Esophagus squamous epithelium (tissue), 5 donors: ENCODE results near the gene TNKS2. TPM values are rescaled to one million over a fixed set of nuclear protein-coding genes. Genes with fewer than 3 reads are reported as not detected.
A peak's percentile ranks its signal among the peaks of the same experiment; 100 is the strongest.

Source experiments
- DNase-seq: peaks from one replicate; lab custom pipeline; 2025; lab: John Stamatoyannopoulos, UW
- H3K27ac ChIP-seq, 4 donors: fragments of 200-600 bp; sonication (generic); one replicate each; pipeline ENCODE4 v1.5.1; 2016 to 2019; ENCODE audit warnings: mild to moderate bottlenecking in 1 of 4
- H3K27me3 ChIP-seq, 4 donors: fragments of 200-600 bp; sonication (generic); 1 replicate in 3 of 4; 2 replicates in 1 of 4; pipeline versions ENCODE4 v1.5.1 to v1.6.0; 2017 to 2021; ENCODE audit warnings: antibody characterized with exemption in 1 of 4
- H3K36me3 ChIP-seq, 3 donors: fragments of 200-600 bp; sonication (generic); one replicate each; pipeline ENCODE4 v1.5.1; 2016 to 2019
- H3K4me1 ChIP-seq, 3 donors: fragments of 200-600 bp; sonication (generic); one replicate each; pipeline ENCODE4 v1.5.1; 2017 to 2019
- H3K4me3 ChIP-seq, 4 donors: fragments of 200-600 bp; sonication (generic); 1 replicate in 3 of 4; 2 replicates in 1 of 4; pipeline ENCODE4 v1.5.1; 2016 to 2019; ENCODE audit warnings: mild to moderate bottlenecking in 2 of 4, moderate library complexity in 1 of 4
- H3K9me3 ChIP-seq, 3 donors: fragments of 200-600 bp; sonication (generic); one replicate each; pipeline ENCODE4 v1.5.1; 2016 to 2019
- CTCF ChIP-seq, 6 experiments: fragments of 450-650 bp in 4 of 6; fragments of 200-600 bp in 2 of 6; sonication (generic) in 2 of 6; IDR thresholded peaks; one replicate each; pipeline ENCODE4 v1.5.1; 2016 to 2019; ENCODE audit warnings: antibody characterized with exemption in 6 of 6, mild to moderate bottlenecking in 4 of 6, moderate library complexity in 4 of 6
- POLR2A ChIP-seq, 4 donors: fragments of 450-650 bp; IDR thresholded peaks; one replicate each; pipeline ENCODE4 v1.6.1; 2017; ENCODE audit warnings: antibody characterized with exemption in 4 of 4, mild to moderate bottlenecking in 4 of 4, moderate library complexity in 3 of 4
- WGBS, 2 donors: methylation state at CpG; one replicate each; pipeline ENCODE4 v1.1.5; 2018; 5-methylcytosine and 5-hydroxymethylcytosine counted together
- intact Hi-C: fragments of 100-400 bp; cut with DNase I; formaldehyde crosslinking; loops from one replicate; pipeline ENCODE4 v1.15.0; 2022
- small RNA-seq, 4 donors: library from RNA; depleted of rRNA; stranded (forward); fragments of <200 nt; gene quantifications; one replicate each; pipeline ENCODE3, GENCODE V24; 2016
- total RNA-seq, 4 donors: library from RNA; depleted of rRNA; stranded (reverse); fragments of >200 nt; gene quantifications; one replicate each; pipeline ENCODE4 v1.1.0, GENCODE V29; 2016
- donor health status: DM: yes; HTN: yes; CAD: no.

The TNKS2 gene
- total RNA-seq, 4 donors from 2014 or later, result 33.1 to 43.5 (median 39.2) TPM

DNA sequence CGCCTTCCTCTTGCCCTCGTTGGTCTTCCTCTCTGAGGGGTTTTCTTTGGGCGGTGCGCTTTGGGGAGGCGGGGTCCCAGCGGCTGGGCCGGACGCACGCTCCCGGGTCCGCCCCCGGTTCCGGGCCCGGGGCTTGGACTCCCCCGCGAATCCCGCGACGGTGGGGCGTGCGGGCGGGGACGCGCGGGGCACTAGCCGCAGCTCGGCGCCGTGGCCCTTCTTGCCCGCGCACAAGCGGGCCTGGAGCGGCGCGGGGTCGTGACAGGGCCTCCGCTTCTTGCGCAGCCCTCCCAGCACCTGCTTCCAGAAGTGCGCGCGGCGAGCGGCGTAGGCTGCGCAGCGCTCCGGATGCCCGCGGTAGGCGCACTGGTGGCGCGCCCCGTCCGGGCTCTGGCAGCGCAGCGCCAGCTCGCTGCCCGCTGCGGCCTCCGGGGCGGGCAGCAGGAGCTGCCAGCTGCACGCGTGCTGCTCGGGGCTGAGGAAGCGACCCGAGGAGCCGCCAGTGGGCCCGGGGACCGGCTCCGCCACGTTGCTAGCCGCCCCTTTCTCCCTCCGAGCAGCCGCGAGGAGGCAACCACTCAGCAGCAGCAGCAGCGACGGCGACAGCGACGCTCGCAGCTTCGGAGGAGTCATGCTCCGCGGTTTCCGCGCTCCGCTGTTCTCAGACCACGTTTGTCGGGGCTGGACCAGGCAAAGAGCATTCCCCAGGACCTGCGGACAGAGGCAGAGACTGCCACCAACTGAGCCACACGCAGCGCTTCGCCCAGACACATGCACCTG lies 110.3 kb downstream of the TNKS2 start:
- Histone ChIP-seq H3K4me3 (peak overlapping the region; percentile 54 to 98 (median 75)), H3K9me3 (no peaks in the 10 kb centered on the region), H3K27ac (peak overlapping the region; percentile 65 to 85 (median 73)), H3K36me3 (no peaks in the 10 kb centered on the region), H3K4me1 (peaks cover 6 to 30% (median 10%) of the 10 kb centered on the region in 3 donors), H3K27me3 (peaks cover 0 to 1% (median 0%) of the 10 kb centered on the region in 4 donors)
- peak in 5 of 6 experiments; percentile 9 to 37 (median 17) for TF ChIP-seq CTCF (IDR thresholded peaks at IDR 0.05)
- TF ChIP-seq POLR2A (IDR thresholded peaks at IDR 0.05), result no peak
- intact Hi-C loops, result loop anchor here (5.0 kb wide), 1 partner anchor 151 kb away; no protein-coding TSS in a partner anchor
- 0% methylated on average over 6 to 9 of the region's 93 CpGs for WGBS, 2 donors
- DNase-seq, result peak; percentile 8

DNA sequence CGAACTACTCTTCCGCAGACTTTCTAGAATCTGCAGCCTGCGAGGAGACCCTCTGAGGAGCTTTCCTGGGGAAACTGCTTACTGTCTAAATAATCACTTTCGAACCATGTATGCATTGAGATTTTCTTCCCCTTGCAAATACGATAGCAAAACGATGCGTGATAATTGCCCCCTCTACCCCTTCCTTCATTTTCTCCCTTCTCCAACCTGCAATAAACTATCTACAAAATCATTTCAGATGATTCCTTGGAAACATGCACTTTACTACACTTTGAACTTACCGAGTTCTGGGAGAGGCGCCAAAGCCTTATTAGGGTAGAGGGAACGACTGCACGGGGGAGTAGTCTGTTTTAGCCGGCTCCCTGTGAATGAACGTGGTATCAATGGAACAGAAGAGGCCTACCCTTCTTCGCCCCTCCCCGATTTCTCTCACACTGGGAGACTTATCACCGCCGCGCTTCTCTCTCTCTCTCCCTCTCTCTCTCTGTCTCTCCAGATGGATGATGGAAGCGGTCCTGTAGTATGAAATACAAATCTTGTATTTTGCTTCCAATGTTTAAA lies 111.0 kb downstream of the TNKS2 start, which contains the start of gene FGFBP3:
Gene FGFBP3, minus strand, starts transcription at position 370 of the 561 bp plus-strand sequence. CDS start 517 bp downstream, outside the sequence.
- DNase-seq, result no peak
- H3K9me3 ChIP-seq, result no peaks in the 10 kb centered on the region
- H3K4me3 ChIP-seq, result peak within 1 kb of the TSS; percentile 54 to 98 (median 75)
- TF ChIP-seq CTCF (IDR thresholded peaks at IDR 0.05), result no peak
- no peak for TF ChIP-seq POLR2A (IDR thresholded peaks at IDR 0.05)
- intact Hi-C loops, result loop anchor here (5.0 kb wide), 1 partner anchor 152 kb away; no protein-coding TSS in a partner anchor
- WGBS, 2 donors, result 0 to 2% methylated on average over 19 of the region's 19 CpGs
- peaks cover 6 to 30% (median 10%) of the 10 kb centered on the region in 3 donors for H3K4me1 ChIP-seq
- H3K27me3 ChIP-seq, result peaks cover 0 to 8% (median 0%) of the 10 kb centered on the region in 4 donors
- H3K36me3 ChIP-seq, result no peaks in the 10 kb centered on the region
- H3K27ac ChIP-seq, result peak within 1 kb of the TSS; percentile 65 to 85 (median 73)

DNA sequence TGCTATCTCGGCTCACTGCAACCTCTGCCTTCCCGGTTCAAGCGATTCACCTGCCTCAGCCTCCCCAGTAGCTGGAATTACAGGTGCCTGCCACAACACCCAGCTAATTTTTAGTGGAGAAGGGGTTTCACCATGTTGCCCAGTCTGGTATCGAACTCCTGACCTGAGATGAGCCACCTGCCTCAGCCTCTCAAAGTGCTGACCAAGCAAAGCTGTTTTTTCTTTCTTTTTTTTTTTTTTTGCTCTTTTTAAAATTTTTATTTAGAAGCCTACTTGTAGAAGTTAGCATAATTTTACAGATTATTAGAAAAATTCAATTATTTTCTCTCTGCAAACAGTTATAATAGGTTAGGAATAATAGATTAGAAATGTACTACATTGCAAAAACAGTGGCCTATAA lies 112.2 kb downstream of the TNKS2 start:
- Histone ChIP-seq H3K36me3 (no peaks in the 10 kb centered on the region), H3K4me3 (no peak overlapping the region), H3K27me3 (peaks cover 0 to 14% (median 0%) of the 10 kb centered on the region in 4 donors), H3K27ac (no peak overlapping the region), H3K4me1 (peaks cover 6 to 30% (median 10%) of the 10 kb centered on the region in 3 donors), H3K9me3 (no peaks in the 10 kb centered on the region)
- DNase-seq, result no peak
- TF ChIP-seq CTCF (IDR thresholded peaks at IDR 0.05) (no peak), POLR2A (IDR thresholded peaks at IDR 0.05) (no peak)
- intact Hi-C loops, result no loop called here
- 87 to 94% methylated on average over 4 of the region's 4 CpGs for WGBS, 2 donors

Small RNA genes within 50 kb of the gene (small RNA-seq; reads per million reads assigned to genes)
- gene AL359198.2, result 0 reads per million in 4 donors
- 0 reads per million in 4 donors for gene SRP9P1

Other genes with a start within 250 kb of the TNKS2 start
- 10 to 100 TPM in 3 of 4 donors, 1 to 10 TPM in 1; 8.8 to 70.8 (median 47.9) TPM for gene PPP1R3C, start 165.4 kb upstream of the TNKS2 start, total RNA-seq
- 1 to 10 TPM in 1 of 4 donors, under 1 TPM in 2, not detected in 1; 0.40 to 1.4 (median 0.57) TPM for gene FGFBP3, start 111.1 kb downstream of the TNKS2 start, total RNA-seq
- 10 to 100 TPM; 19.0 to 52.8 (median 28.0) TPM for gene BTAF1, start 125.3 kb downstream of the TNKS2 start, total RNA-seq